Suppressor macrophage treated with lipopolysaccharide for 1 hour (primary cell): ENCODE measurements around the gene UNC5B.

Experiments used
- DNase-seq, 3 donors: peaks; one replicate each; pipeline ENCODE4 v3.0.0-alpha.2; 2020 to 2022

The UNC5B gene

GRCh38 chr10:71349406-71349805 is 137.0 kb downstream of the UNC5B start:
- DNase-seq: no peak

DNA sequence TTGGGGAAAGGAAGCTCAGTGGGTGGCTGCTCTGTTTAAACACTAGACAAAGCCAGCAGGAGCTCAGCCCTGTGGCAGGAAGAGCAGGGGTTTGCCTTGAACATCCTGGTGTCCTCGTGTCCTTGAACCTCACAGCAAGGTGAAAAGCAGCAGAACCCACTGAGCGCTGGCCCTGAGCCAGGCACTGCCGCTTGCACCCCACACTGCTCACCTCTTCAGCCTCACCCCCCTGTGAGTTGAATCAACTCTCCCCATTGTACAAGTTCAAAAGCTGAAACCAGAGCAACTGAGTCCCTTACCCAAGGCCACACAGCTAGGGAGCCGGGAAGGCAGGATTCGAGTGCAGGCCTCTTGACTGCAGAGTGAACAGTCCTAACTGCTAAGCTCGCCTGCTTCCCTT is 138.7 kb downstream of the UNC5B start:
- no peak for DNase-seq

- peak in 1 of 3 donors; percentile 43 for DNase-seq
These were observed 139.4 kb downstream of the UNC5B start for GRCh38 chr10:71351628-71352319.
